Stimulated activated CD8-positive, alpha-beta memory T cell treated with anti-CD3 and anti-CD28 coated beads, Interleukin-4, amount 100 ng/mL, for 4 hours (primary cell): ENCODE data around the gene MTHFD1L.

Experiments
- DNase-seq, 2 donors: peaks; one replicate each; pipeline ENCODE4 v3.0.0-alpha.2; 2020; ENCODE audit warnings: low read depth in 2 of 2, low spot score in 1 of 2

The MTHFD1L gene

DNA sequence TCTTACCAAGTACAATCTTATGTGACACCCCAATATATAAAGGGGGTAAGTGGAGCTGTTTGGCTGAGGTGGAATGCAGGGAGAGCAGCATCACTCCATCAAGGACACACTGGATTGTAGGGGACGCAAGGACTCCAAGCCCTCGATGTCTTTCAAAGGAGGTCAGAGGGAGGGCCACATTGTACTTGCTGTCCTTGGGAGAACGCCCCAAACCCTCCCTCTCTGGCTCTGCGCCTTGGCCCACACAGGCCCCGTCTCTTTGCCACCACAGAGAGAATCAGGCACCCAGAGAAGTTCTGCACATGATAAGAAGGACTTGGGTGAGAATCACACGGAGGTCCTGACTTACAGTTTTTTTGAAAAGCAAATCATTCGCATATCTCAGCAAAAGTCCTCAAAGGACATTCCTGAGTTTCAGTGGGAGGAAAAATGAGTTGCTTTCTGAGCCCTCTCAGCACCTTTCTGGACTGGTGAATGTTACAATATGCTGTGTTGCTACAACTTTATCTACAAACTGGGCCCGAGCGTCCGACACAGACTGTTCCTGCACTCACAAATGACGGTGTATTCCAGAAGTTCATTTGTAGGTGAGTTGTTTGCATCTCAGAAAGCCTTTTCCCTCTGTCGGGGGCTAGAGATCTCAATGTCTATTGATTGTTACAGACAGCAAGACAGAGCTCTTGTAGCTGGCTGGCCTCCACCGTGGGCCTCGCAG is 281.8 kb downstream of the MTHFD1L start:
- no peak for DNase-seq

DNA sequence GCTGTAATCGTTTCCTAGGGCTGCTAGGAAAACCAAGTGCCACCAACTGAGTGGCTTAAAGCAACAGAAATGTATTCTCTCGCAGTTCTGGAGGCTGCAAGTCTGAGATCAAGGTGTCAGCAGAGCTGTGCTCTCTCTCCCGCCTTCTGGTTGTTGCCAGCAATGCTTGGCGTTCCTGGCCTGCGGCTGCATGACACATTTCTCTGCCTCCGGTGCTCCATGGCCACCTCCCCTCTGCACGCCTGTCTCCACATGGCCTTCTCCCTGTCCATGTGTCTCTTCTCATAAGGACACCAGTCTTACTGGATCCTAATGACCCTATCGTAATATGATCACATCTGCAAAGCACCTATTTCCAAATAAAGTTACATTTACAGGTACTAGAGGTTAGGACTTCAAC is 282.6 kb downstream of the MTHFD1L start:
- DNase-seq = no peak

DNA sequence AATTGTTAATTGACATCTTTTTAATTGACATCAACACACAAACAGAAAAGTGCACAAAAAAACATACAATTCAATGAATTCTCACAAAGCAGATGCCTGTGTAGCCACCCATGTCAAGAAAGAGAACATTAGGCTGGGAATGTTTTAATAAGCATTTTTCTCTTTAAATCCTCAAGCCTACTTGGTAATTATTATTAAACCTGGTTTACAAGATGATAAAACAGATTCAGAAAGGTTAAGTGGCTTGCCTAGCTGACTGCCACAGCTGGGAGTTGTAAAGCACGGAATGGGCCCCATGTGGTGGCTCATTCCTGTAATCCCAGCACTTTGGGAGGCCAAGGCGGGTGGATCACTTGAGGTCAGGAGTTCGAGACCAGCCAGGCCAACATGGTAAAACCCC is 284.3 kb downstream of the MTHFD1L start:
- DNase-seq = no peak
